ENCODE data around the gene RNF145. TPM values are rescaled to one million over a fixed set of nuclear protein-coding genes. Genes with fewer than 3 reads are reported as not detected.

RNF145 gene
- total and polyA plus RNA-seq, 2 of the 13 experiments (the other 11 are each of a cell fraction or from before 2014, with no cell fraction given), result 24.6 TPM

DNA sequence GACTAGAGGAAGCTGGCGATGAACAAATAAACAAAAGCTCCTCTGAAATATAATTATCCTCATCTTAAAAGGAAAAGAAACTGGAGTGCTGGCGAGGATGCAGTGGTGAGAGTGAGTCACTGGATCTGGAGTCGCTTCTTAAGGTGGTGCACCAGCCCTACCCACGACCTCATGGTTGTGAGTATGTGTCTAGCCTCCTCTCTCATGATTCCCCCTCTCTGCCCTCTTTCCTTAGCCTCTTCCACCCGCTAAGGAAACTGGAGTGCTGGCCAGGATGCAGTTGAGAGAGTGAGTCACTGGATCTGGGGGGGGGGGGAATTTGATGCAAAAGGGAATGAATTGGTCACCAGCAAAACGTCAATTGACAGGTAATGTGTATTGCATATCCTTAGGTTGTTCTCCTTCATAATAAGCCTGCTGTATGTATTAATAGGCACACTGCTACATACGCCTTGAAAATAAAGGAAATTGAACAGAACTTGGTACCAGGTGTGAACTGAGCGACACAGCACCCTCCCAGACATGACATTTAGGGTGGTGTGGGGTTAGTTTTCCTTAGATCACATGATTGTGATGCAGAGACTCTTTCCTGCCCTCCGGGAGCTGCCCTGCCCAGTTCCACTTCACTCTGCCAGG lies 73.3 kb downstream of the RNF145 start:
- Histone ChIP-seq H3K4me1 (ENCODE audit: insufficient read depth, low read length) (no peaks in the 10 kb centered on the region), H3K9ac (ENCODE audit: insufficient read depth, low read depth, low read length) (no peak overlapping the region), H2AFZ (ENCODE audit: low read length) (no peak overlapping the region), H3K4me2 (ENCODE audit: low read depth, low read length) (no peak overlapping the region), H3K4me3 (replicated peaks in 1 of 3; ENCODE audit: insufficient read depth in 1 of 3, low read depth in 2 of 3, low read length in 3 of 3) (no peak overlapping the region), H3K79me2 (ENCODE audit: insufficient read depth, low read length) (no peaks in the 10 kb centered on the region), H3K27me3 (ENCODE audit: control insufficient read depth in 1 of 2, insufficient read depth in 2 of 2, low read length in 2 of 2) (peaks cover 0 to 3% of the 10 kb centered on the region in 2 experiments; a peak in 1 of 5 replicates), H3K36me3 (replicated peaks in 1 of 2; ENCODE audit: control insufficient read depth in 1 of 2, insufficient read depth in 2 of 2, low read length in 2 of 2) (no peaks in the 10 kb centered on the region), H3K27ac (ENCODE audit: extremely low read length, insufficient read depth, low read length) (no peak overlapping the region), H4K20me1 (ENCODE audit: insufficient read depth, low read length) (no peaks in the 10 kb centered on the region), H3K9me3 (ENCODE audit: low read length) (no peaks in the 10 kb centered on the region)
- intact Hi-C loops (cut with micrococcal nuclease; ENCODE audit: unreplicated experiment) (loop anchor here (10.0 kb wide), 1 partner anchor 961 kb away; no protein-coding TSS in a partner anchor), in situ Hi-C loops (cut with HindIII; ENCODE audit: extremely low pct_ligation_motif_present, low pct_unique_long_range_greater_than_20kb) (no loop called here)
- POLR2A ChIA-PET, result no interaction called here
- TF ChIP-seq, protein P1, sequence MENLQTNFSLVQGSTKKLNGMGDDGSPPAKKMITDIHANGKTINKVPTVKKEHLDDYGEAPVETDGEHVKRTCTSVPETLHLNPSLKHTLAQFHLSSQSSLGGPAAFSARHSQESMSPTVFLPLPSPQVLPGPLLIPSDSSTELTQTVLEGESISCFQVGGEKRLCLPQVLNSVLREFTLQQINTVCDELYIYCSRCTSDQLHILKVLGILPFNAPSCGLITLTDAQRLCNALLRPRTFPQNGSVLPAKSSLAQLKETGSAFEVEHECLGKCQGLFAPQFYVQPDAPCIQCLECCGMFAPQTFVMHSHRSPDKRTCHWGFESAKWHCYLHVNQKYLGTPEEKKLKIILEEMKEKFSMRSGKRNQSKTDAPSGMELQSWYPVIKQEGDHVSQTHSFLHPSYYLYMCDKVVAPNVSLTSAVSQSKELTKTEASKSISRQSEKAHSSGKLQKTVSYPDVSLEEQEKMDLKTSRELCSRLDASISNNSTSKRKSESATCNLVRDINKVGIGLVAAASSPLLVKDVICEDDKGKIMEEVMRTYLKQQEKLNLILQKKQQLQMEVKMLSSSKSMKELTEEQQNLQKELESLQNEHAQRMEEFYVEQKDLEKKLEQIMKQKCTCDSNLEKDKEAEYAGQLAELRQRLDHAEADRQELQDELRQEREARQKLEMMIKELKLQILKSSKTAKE (CRISPR knock-in tag; IDR thresholded peaks at IDR 0.05; ENCODE audit: borderline replicate concordance), result no peak
- no peak for DNase-seq (ENCODE audit: low spot score)
- WGBS (ENCODE audit: low lambda C conversion rate), result 1% methylated on average over 9 of the region's 9 CpGs
- no TSS peak for BruUV-seq (replicated peaks)
- no peak for FAIRE-seq
- no peak for ATAC-seq
- CTCF ChIA-PET (ENCODE audit: low intra/inter-chr PET ratio, low total read pairs), result no interaction called here

- no peaks in the 10 kb centered on the region for H3K36me3 ChIP-seq (replicated peaks in 1 of 2; ENCODE audit: control insufficient read depth in 1 of 2, insufficient read depth in 2 of 2, low read length in 2 of 2)
- H3K9ac ChIP-seq (ENCODE audit: insufficient read depth, low read depth, low read length), result no peak overlapping the region
- WGBS (ENCODE audit: low lambda C conversion rate), result 32% methylated on average over 11 of the region's 11 CpGs
- ChIA-PET CTCF (ENCODE audit: low intra/inter-chr PET ratio, low total read pairs) (interaction anchor here (1.1 to 1.3 kb wide), 2 partner anchors 1058 to 1371 kb away, joined by 3 to 5 read pairs; no protein-coding TSS in a partner anchor), POLR2A (no interaction called here)
- TF ChIP-seq BCL6 (CRISPR knock-in tag; IDR thresholded peaks at IDR 0.05) (no peak), STAG1 (CRISPR knock-in tag; IDR thresholded peaks at IDR 0.05) (peak; percentile 77), TBX2 (CRISPR knock-in tag; IDR thresholded peaks at IDR 0.05; ENCODE audit: borderline replicate concordance) (no peak), ZFP41 (CRISPR knock-in tag; IDR thresholded peaks at IDR 0.05; ENCODE audit: borderline replicate concordance) (no peak), ZNF367 (CRISPR knock-in tag; IDR thresholded peaks at IDR 0.05; ENCODE audit: borderline replicate concordance) (no peak), ARNT2 (CRISPR knock-in tag; IDR thresholded peaks at IDR 0.05; ENCODE audit: low read depth) (no peak), RNF2 (conservative IDR thresholded peaks at IDR 0.05; ENCODE audit: low read depth) (no peak), ZNF274 (CRISPR knock-in tag; IDR thresholded peaks at IDR 0.05) (no peak), CTCF (CRISPR knock-in tag; IDR thresholded peaks at IDR 0.05) (peak; percentile 71), RAD21 (CRISPR knock-in tag; IDR thresholded peaks at IDR 0.05) (peak; percentile 36; the same call in 1 of the 2 replicates), SMC3 (IDR thresholded peaks at IDR 0.05; ENCODE audit: low read length) (peak; percentile 59), ZNF83 (CRISPR knock-in tag; IDR thresholded peaks at IDR 0.05; ENCODE audit: borderline replicate concordance) (no peak), ZNF720 (CRISPR knock-in tag; IDR thresholded peaks at IDR 0.05) (no peak)
- no peaks in the 10 kb centered on the region for H3K4me1 ChIP-seq (ENCODE audit: insufficient read depth, low read length)
- in situ Hi-C loops (cut with HindIII; ENCODE audit: extremely low pct_ligation_motif_present, low pct_unique_long_range_greater_than_20kb) (no loop called here), intact Hi-C loops (cut with micrococcal nuclease; ENCODE audit: unreplicated experiment) (loop anchor here (2.0 to 10.0 kb wide), 2 partner anchors 438 to 958 kb away; no protein-coding TSS in a partner anchor)
- FAIRE-seq, result peak; percentile 64
- H3K27ac ChIP-seq (ENCODE audit: extremely low read length, insufficient read depth, low read length), result no peak overlapping the region
- no peaks in the 10 kb centered on the region for H3K79me2 ChIP-seq (ENCODE audit: insufficient read depth, low read length)
- H3K9me3 ChIP-seq (ENCODE audit: low read length), result no peaks in the 10 kb centered on the region
- BruUV-seq (replicated peaks), result no TSS peak
- no peak overlapping the region for H3K4me3 ChIP-seq (replicated peaks in 1 of 3; ENCODE audit: insufficient read depth in 1 of 3, low read depth in 2 of 3, low read length in 3 of 3)
- ATAC-seq, result peak; percentile 50; the same call in 1 of the 3 replicates
- H2AFZ ChIP-seq (ENCODE audit: low read length), result no peak overlapping the region
- peak; percentile 27 for DNase-seq (ENCODE audit: low spot score)
- H3K27me3 ChIP-seq (ENCODE audit: control insufficient read depth in 1 of 2, insufficient read depth in 2 of 2, low read length in 2 of 2), result 0 out of 5 replicates have a peak, but pooled peaks cover 0 to 3% of the 10 kb centered on the region in 2 experiments
- H4K20me1 ChIP-seq (ENCODE audit: insufficient read depth, low read length), result no peaks in the 10 kb centered on the region
- no peak overlapping the region for H3K4me2 ChIP-seq (ENCODE audit: low read depth, low read length)
These were observed 76.2 kb downstream of the RNF145 start for GRCh38 chr5:159133041-159133741.

Measured in HepG2 (cell line).